K562 (cell line): ENCODE measurements around the gene WDR72. TPM values are rescaled to one million over a fixed set of nuclear protein-coding genes. Genes with fewer than 3 reads are reported as not detected.

Source experiments
- ATAC-seq: fragments of 200-7000 bp; cut with Tn5 transposase; 3 replicates; pipeline ENCODE4 v1.9.1; 2020; ENCODE audit warnings: moderate library complexity
- BruUV-seq: library from RNA; stranded (reverse); fragments of 400-500 nt; replicated peaks from 2 replicates; lab custom pipeline; 2021; lab: Mats Ljungman, UMichigan
- CTCF ChIA-PET: fragments of 300-600 bp; formaldehyde crosslinking; extraction: SDS; loops from one replicate; lab custom pipeline; 2021; ENCODE audit warnings: low intra/inter-chr PET ratio; lab: Yijun Ruan, JAX
- POLR2A ChIA-PET: fragments of 300-600, 350-650 bp; sonication (Branson Sonifier 250); formaldehyde crosslinking; extraction: SDS; loops from one replicate; lab custom pipeline; 2021; ENCODE audit warnings: antibody characterized with exemption, inconsistent platforms; lab: Yijun Ruan, JAX
- DNase-seq, 4 experiments: peaks; one replicate each; pipeline versions ENCODE4 v3.0.0 to v3.0.0-alpha.2; 2011 to 2018; ENCODE audit warnings: low spot score in 3 of 4, mixed read lengths in 3 of 4; ENCODE audit errors: extremely low read depth in 1 of 4
- FAIRE-seq: peaks from 2 replicates; lab custom pipeline; 2011; peaks lifted over from hg19 to GRCh38; lab: Jason Lieb, UNC
- H2AFZ ChIP-seq: 2 replicates; pipeline ENCODE4 v1.6.0; 2011; ENCODE audit warnings: low read depth, low read length, control low read depth, inconsistent platforms
- H3K27ac ChIP-seq: fragments of 200-600 bp; 3 replicates; pipeline ENCODE4 v1.8.0; 2011; ENCODE audit warnings: low read depth, mild to moderate bottlenecking, control low read depth, inconsistent platforms, low read length, moderate library complexity, mixed read lengths; ENCODE audit errors: extremely low read depth
- H3K27me3 ChIP-seq, 2 experiments: fragments of 300-600 bp in 1 of 2; 2 replicates in 1 of 2; 3 replicates in 1 of 2; pipeline versions ENCODE4 v1.6.0 to v1.8.0; 2011; ENCODE audit warnings: inconsistent platforms in 2 of 2, low read length in 2 of 2, mild to moderate bottlenecking in 1 of 2, mixed read lengths in 1 of 2, moderate library complexity in 1 of 2; ENCODE audit not compliant: control insufficient read depth in 2 of 2, insufficient read depth in 2 of 2
- H3K36me3 ChIP-seq: fragments of 300-600 bp; 3 replicates; pipeline ENCODE4 v1.8.0; 2011; ENCODE audit warnings: mild to moderate bottlenecking, low read length, inconsistent platforms; ENCODE audit not compliant: control insufficient read depth, insufficient read depth
- H3K4me1 ChIP-seq, 2 experiments: fragments of 200-600 bp in 1 of 2; replicated peaks in 1 of 2; 2 replicates in 1 of 2; 3 replicates in 1 of 2; pipeline versions ENCODE4 v1.5.1 to v1.8.0; 2011; ENCODE audit warnings: inconsistent platforms in 2 of 2, low read length in 2 of 2, mild to moderate bottlenecking in 1 of 2, mixed read lengths in 1 of 2, moderate library complexity in 1 of 2; ENCODE audit not compliant: control insufficient read depth in 2 of 2, insufficient read depth in 2 of 2
- H3K4me2 ChIP-seq: 2 replicates; pipeline ENCODE4 v1.6.1; 2011; ENCODE audit warnings: low read length, control low read depth, inconsistent platforms, mixed read lengths; ENCODE audit not compliant: insufficient read depth
- H3K4me3 ChIP-seq: fragments of 200-600 bp; sonication (generic), shearing (Covaris generic); 2 replicates; pipeline ENCODE4 v1.5.1; 2016; ENCODE audit warnings: control low read depth, inconsistent platforms
- H3K79me2 ChIP-seq: fragments of 200-600 bp; 3 replicates; pipeline ENCODE4 v1.8.0; 2011; ENCODE audit warnings: low read length, inconsistent platforms; ENCODE audit not compliant: control insufficient read depth, insufficient read depth
- H3K9ac ChIP-seq, 2 experiments: 2 replicates each; pipeline versions ENCODE4 v1.6.0 to v1.6.1; 2011; ENCODE audit warnings: low read depth in 2 of 2, low read length in 2 of 2, control low read depth in 1 of 2, inconsistent platforms in 1 of 2, mild to moderate bottlenecking in 1 of 2, mixed read lengths in 1 of 2; ENCODE audit not compliant: insufficient read depth in 1 of 2
- H3K9me1 ChIP-seq: one replicate; pipeline ENCODE4 v1.6.0; 2011; ENCODE audit warnings: inconsistent platforms, mild to moderate bottlenecking, low read length, moderate library complexity; ENCODE audit not compliant: control insufficient read depth, insufficient read depth
- H3K9me3 ChIP-seq: replicated peaks from 2 replicates; pipeline ENCODE4 v1.5.1; 2011; ENCODE audit warnings: low read depth, low read length, inconsistent platforms; ENCODE audit not compliant: control insufficient read depth, insufficient read depth
- H4K20me1 ChIP-seq: replicated peaks from 2 replicates; pipeline ENCODE4 v1.6.1; 2011; ENCODE audit warnings: low read length, inconsistent platforms, mixed read lengths; ENCODE audit not compliant: control insufficient read depth, insufficient read depth
- ARID1B ChIP-seq: fragments of 450-650 bp; IDR thresholded peaks from 2 replicates; pipeline ENCODE4 v1.6.1; 2016; ENCODE audit warnings: antibody characterized with exemption, mild to moderate bottlenecking, inconsistent platforms
- BACH1 ChIP-seq: fragments of 200-800 bp; sonication (Bioruptor generic); IDR thresholded peaks from 2 replicates; pipeline ENCODE4 v1.6.1; 2016; ENCODE audit warnings: missing genetic modification characterization, missing compliant biosample characterization
- BRCA1 ChIP-seq, 2 experiments: fragments of 450-650 bp in 1 of 2; sonication (generic) in 1 of 2; formaldehyde crosslinking in 1 of 2; IDR thresholded peaks; 2 replicates each; pipeline versions ENCODE4 v1.5.0 to v1.6.1; 2017 to 2020; ENCODE audit warnings: mild to moderate bottlenecking in 1 of 2, missing genetic modification reagents in 1 of 2
- BRF1 ChIP-seq: IDR thresholded peaks from 3 replicates; pipeline ENCODE4 v1.6.1; 2011; ENCODE audit warnings: borderline replicate concordance, mild to moderate bottlenecking; ENCODE audit not compliant: insufficient read length; ENCODE audit errors: extremely low read depth
- CAMTA2 ChIP-seq: fragments of 250-450 bp; sonication (Bioruptor Pico); conservative IDR thresholded peaks from 2 replicates; pipeline ENCODE4 v1.5.1; 2022
- CHD4 ChIP-seq: fragments of 200-600 bp; sonication (generic); IDR thresholded peaks from 3 replicates; pipeline ENCODE4 v1.6.1; 2012; ENCODE audit warnings: low read depth, mild to moderate bottlenecking, mixed read lengths, low read length, inconsistent platforms; ENCODE audit not compliant: insufficient read depth, insufficient replicate concordance, poor library complexity, severe bottlenecking
- CREB1 ChIP-seq, 2 experiments: sonication (generic) in 1 of 2; formaldehyde crosslinking in 1 of 2; IDR thresholded peaks; 2 replicates each; pipeline versions ENCODE4 v1.6.1 to v1.8.0; 2012 to 2022; ENCODE audit warnings: inconsistent platforms in 1 of 2, mild to moderate bottlenecking in 1 of 2, missing genetic modification reagents in 1 of 2, moderate library complexity in 1 of 2
- PCBP2 ChIP-seq: fragments of 200-400 bp; formaldehyde crosslinking; IDR thresholded peaks from 2 replicates; pipeline ENCODE4 v1.6.1; 2018; ENCODE audit warnings: low read length, low read depth, mild to moderate bottlenecking, moderate library complexity; ENCODE audit not compliant: poor library complexity, severe bottlenecking
- POLR2AphosphoS5 ChIP-seq: IDR thresholded peaks from 2 replicates; pipeline ENCODE4 v1.6.1; 2011; ENCODE audit warnings: mild to moderate bottlenecking, low read depth, low read length, moderate library complexity; ENCODE audit not compliant: control insufficient read depth, insufficient read depth
- PTBP1 ChIP-seq: fragments of 200-400 bp; formaldehyde crosslinking; IDR thresholded peaks from 2 replicates; pipeline ENCODE4 v1.6.1; 2017; ENCODE audit warnings: low read depth, low read length
- SETDB1 ChIP-seq: IDR thresholded peaks from one replicate; pipeline ENCODE4 v1.6.1; 2012; ENCODE audit warnings: low read length, control low read depth, inconsistent platforms
- SLC30A9 ChIP-seq: fragments of 250-450 bp; sonication (Bioruptor Pico); IDR thresholded peaks from 2 replicates; pipeline ENCODE4 v1.8.0; 2022; ENCODE audit warnings: mild to moderate bottlenecking, moderate library complexity
- SREBF2 ChIP-seq: sonication (generic); formaldehyde crosslinking; IDR thresholded peaks from 2 replicates; pipeline ENCODE4 v1.4.0; 2020; ENCODE audit warnings: mild to moderate bottlenecking, missing genetic modification reagents
- SRSF3 ChIP-seq: fragments of 200-400 bp; formaldehyde crosslinking; IDR thresholded peaks from 2 replicates; pipeline ENCODE4 v1.6.1; 2016; ENCODE audit warnings: mild to moderate bottlenecking, low read length, moderate library complexity; ENCODE audit not compliant: insufficient read depth
- SUPT5H ChIP-seq: fragments of 450-650 bp; IDR thresholded peaks from 2 replicates; pipeline ENCODE4 v1.6.1; 2016
- TBL1XR1 ChIP-seq, 2 experiments: IDR thresholded peaks; 2 replicates each; pipeline ENCODE4 v1.6.1; 2012; ENCODE audit warnings: improper control_type of control experiment in 2 of 2, low read length in 2 of 2, mild to moderate bottlenecking in 1 of 2
- ZFP1 ChIP-seq: fragments of 450-650 bp; formaldehyde crosslinking; IDR thresholded peaks from 2 replicates; pipeline ENCODE4 v1.4.0; 2020; ENCODE audit warnings: mild to moderate bottlenecking, mixed read lengths
- ZNF347 ChIP-seq: fragments of 450-650 bp; formaldehyde crosslinking; IDR thresholded peaks from 2 replicates; pipeline ENCODE4 v1.4.0; 2020; ENCODE audit warnings: low read depth, mild to moderate bottlenecking, moderate library complexity
- WGBS: fragments of 100-300 bp; shearing (Covaris generic); methylation state at CpG from one replicate; pipeline ENCODE4 v1.1.6; 2016; ENCODE audit warnings: low coverage, mixed read lengths; ENCODE audit not compliant: insufficient coverage; ENCODE audit errors: missing lambda C conversion rate; 5-methylcytosine and 5-hydroxymethylcytosine counted together
- in situ Hi-C: fragments of 300-500 bp; cut with MboI; formaldehyde crosslinking; loops from 4 replicates; pipeline ENCODE4 v1.15.0; 2018; ENCODE audit warnings: inconsistent platforms, mixed read lengths
- intact Hi-C: fragments of 100-400 bp; cut with micrococcal nuclease; formaldehyde crosslinking; loops from 2 replicates; pipeline ENCODE4 v1.14.2; 2022
- polyA plus RNA-seq, 8 experiments: library from polyadenylated mRNA; depleted of rRNA in 4 of 8; stranded (reverse) in 5 of 8; unstranded in 3 of 8; fragments of >200 nt; fragmentation: Nextera tagmentation in 2 of 8; fragmentation: Illumina TruSeq in 1 of 8; extraction: Ambion mirVana in 2 of 8; extraction: Trizol in 1 of 8; gene quantifications; 2 replicates each; pipeline versions ENCODE4 v1.2.1 to v1.2.3, GENCODE V29; 2011 to 2014; ENCODE audit warnings: inconsistent platforms in 1 of 8, missing spikeins in 1 of 8
- total RNA-seq, 7 experiments: library from RNA; depleted of rRNA in 6 of 7; stranded (reverse); fragments of >200 nt in 6 of 7; fragmentation: Illumina TruSeq in 2 of 7; extraction: Trizol in 2 of 7; gene quantifications; 2 replicates each; pipeline versions ENCODE4 v1.2.1 to v1.2.3, GENCODE V29; 2011 to 2021; ENCODE audit warnings: low replicate concordance in 1 of 7
- TF ChIP-seq, protein P1 (sequence below): fragments of 200-800 bp; sonication (Bioruptor generic); IDR thresholded peaks from 2 replicates; pipeline ENCODE4 v1.6.1; 2017; ENCODE audit warnings: missing genetic modification characterization, missing compliant biosample characterization

WDR72 gene
- total and polyA plus RNA-seq, 9 of the 15 experiments (the other 6 are each of a cell fraction or from before 2014, with no cell fraction given), result 0.01 TPM; not detected in 8

- H3K9me1 ChIP-seq, result no peaks in the 10 kb centered on the region
- H3K4me2 ChIP-seq, result no peak overlapping the region
- no peak overlapping the region for H3K4me3 ChIP-seq
- no peaks in the 10 kb centered on the region for H3K9me3 ChIP-seq
- intact Hi-C loops, result no loop called here
- H3K4me1 ChIP-seq, result no peaks in the 10 kb centered on the region
- ATAC-seq (no peak), FAIRE-seq (no peak), DNase-seq (no peak)
- H3K79me2 ChIP-seq, result no peaks in the 10 kb centered on the region
- no TSS peak for BruUV-seq
- no peaks in the 10 kb centered on the region for H3K27me3 ChIP-seq
- ChIA-PET POLR2A (no interaction called here), CTCF (no interaction called here)
- H3K27ac ChIP-seq, result no peak overlapping the region
- H2AFZ ChIP-seq, result no peak overlapping the region
- no peak for TF ChIP-seq ZNF347
- no peak for TF ChIP-seq SRSF3
- TF ChIP-seq PTBP1, result no peak
- no peak for TF ChIP-seq TBL1XR1 (IDR thresholded peaks at IDR 0.05; ENCODE audit: low read length in 2 of 2)
- TF ChIP-seq BRF1, result no peak
- no peak for TF ChIP-seq SETDB1
- TF ChIP-seq SREBF2 (CRISPR knock-in tag), result no peak
- TF ChIP-seq SLC30A9, result no peak
- TF ChIP-seq BACH1 (tag), result no peak
- TF ChIP-seq SUPT5H, result no peak
- no peak for TF ChIP-seq CAMTA2
- TF ChIP-seq, protein P1, sequence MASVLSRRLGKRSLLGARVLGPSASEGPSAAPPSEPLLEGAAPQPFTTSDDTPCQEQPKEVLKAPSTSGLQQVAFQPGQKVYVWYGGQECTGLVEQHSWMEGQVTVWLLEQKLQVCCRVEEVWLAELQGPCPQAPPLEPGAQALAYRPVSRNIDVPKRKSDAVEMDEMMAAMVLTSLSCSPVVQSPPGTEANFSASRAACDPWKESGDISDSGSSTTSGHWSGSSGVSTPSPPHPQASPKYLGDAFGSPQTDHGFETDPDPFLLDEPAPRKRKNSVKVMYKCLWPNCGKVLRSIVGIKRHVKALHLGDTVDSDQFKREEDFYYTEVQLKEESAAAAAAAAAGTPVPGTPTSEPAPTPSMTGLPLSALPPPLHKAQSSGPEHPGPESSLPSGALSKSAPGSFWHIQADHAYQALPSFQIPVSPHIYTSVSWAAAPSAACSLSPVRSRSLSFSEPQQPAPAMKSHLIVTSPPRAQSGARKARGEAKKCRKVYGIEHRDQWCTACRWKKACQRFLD (CRISPR knock-in tag), result no peak
- no peak for TF ChIP-seq PCBP2
- no peak for TF ChIP-seq ZFP1 (CRISPR knock-in tag)
- no peak for TF ChIP-seq CREB1 (IDR thresholded peaks at IDR 0.05)
- TF ChIP-seq CREB1 (CRISPR knock-in tag; IDR thresholded peaks at IDR 0.05), result no peak
- no peak for TF ChIP-seq POLR2AphosphoS5
- TF ChIP-seq ARID1B, result no peak
- no peak for TF ChIP-seq CHD4
- TF ChIP-seq BRCA1 (IDR thresholded peaks at IDR 0.05), result no peak
- TF ChIP-seq BRCA1 (CRISPR knock-in tag; IDR thresholded peaks at IDR 0.05), result no peak
- H3K36me3 ChIP-seq, result no peaks in the 10 kb centered on the region
- in situ Hi-C loops, result no loop called here
- no peaks in the 10 kb centered on the region for H4K20me1 ChIP-seq
- 0% methylated on average over 1 of the region's 1 CpG for WGBS
- H3K9ac ChIP-seq, result no peak overlapping the region
Observed at GRCh38 chr15:53588773-53589172, 170.7 kb downstream of the WDR72 start.
